Kasumi-1 (cell line): ENCODE measurements around the gene UGT1A10.

Source experiments
- DNase-seq, 2 experiments: peaks; one replicate each; lab custom pipeline; 2025; lab: John Stamatoyannopoulos, UW

The UGT1A10 gene

DNA sequence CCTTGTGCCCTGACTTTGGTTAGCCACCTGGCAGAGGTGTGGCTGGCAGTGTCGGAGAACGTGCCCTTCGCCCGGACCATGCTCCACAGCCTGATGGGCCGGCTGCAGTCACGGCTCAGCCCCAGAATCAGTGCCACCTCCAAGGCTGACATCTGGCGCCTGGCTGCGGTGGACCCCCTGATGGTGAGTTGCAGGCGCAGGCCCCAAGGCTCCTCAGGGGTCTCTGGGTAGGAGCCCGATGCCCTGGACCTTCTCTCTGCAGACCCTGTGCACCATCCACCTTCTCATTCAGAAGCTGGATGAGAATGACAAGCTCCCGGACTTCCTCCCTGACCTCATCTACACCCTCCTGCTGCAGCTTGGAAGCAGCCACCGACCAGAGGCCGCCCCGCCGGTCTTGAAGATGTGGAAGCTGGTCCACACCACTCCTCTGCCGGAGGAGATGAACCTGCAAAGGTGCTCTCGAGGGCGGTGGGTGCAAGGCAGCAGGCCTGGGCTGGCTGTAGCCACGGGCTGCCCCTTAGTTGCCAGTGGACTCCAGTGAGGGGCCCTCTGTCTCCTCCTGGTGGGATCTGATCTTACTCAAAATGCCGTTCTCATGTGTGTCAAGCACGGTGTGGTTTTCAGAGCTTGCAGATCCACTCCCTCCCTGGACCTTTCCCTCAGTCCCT, 186.0 kb downstream of the UGT1A10 start:
- DNase-seq: no peak
